HTR-8/SVneo (cell line): Measurements from ENCODE around the gene PRG2.
A peak's percentile ranks its signal among the peaks of the same experiment; 100 is the strongest.

Experiments used
- DNase-seq: peaks from one replicate; pipeline ENCODE4 v3.0.0; 2011; ENCODE audit warnings: low spot score, mixed read lengths; ENCODE audit not compliant: insufficient read length
- FAIRE-seq: peaks from 2 replicates; lab custom pipeline; 2011; peaks lifted over from hg19 to GRCh38; lab: Jason Lieb, UNC

PRG2 gene

GRCh38 chr11:57399972-57400578, 9.6 kb upstream of the PRG2 start:
- FAIRE-seq: no peak
- DNase-seq: no peak

- FAIRE-seq (no peak), DNase-seq (no peak)
Measured at GRCh38 chr11:57399221-57399620, 8.8 kb upstream of the PRG2 start.

GRCh38 chr11:57397394-57397990, 7.0 kb upstream of the PRG2 start:
- no peak for FAIRE-seq
- DNase-seq: no peak

- DNase-seq (no peak), FAIRE-seq (no peak)
Measured at GRCh38 chr11:57396744-57397143, 6.3 kb upstream of the PRG2 start.

- FAIRE-seq: no peak
Measured at GRCh38 chr11:57395905-57396623, 5.6 kb upstream of the PRG2 start.

GRCh38 chr11:57394203-57394965, 3.9 kb upstream of the PRG2 start:
- FAIRE-seq (no peak), DNase-seq (no peak)

More at GRCh38 chr11:57395905-57396623, 5.6 kb upstream of the PRG2 start:
- no peak for DNase-seq

- DNase-seq: no peak
- no peak for FAIRE-seq
Measured at GRCh38 chr11:57392763-57393105, 2.3 kb upstream of the PRG2 start.

- FAIRE-seq (no peak), DNase-seq (no peak)
Measured at GRCh38 chr11:57392066-57392762, 1.8 kb upstream of the PRG2 start.

GRCh38 chr11:57391539-57391938, 1.1 kb upstream of the PRG2 start:
- FAIRE-seq: no peak
- DNase-seq: no peak

GRCh38 chr11:57391111-57391510, 661 bp upstream of the PRG2 start:
- FAIRE-seq (no peak), DNase-seq (no peak)

GRCh38 chr11:57387289-57388030, 3.0 kb downstream of the PRG2 start:
- DNase-seq (no peak), FAIRE-seq (no peak)

- FAIRE-seq (no peak), DNase-seq (no peak)
Measured at GRCh38 chr11:57386178-57386940, 4.1 kb downstream of the PRG2 start.

- FAIRE-seq: no peak
- no peak for DNase-seq
Measured at GRCh38 chr11:57380975-57381374, 9.5 kb downstream of the PRG2 start, which contains the start of gene PRG3. Gene PRG3 (minus strand): TSS chr11:57381150. CDS start chr11:57380708, 442 bp downstream.

GRCh38 chr11:57379732-57380131, 10.7 kb downstream of the PRG2 start:
- no peak for FAIRE-seq

GRCh38 chr11:57378186-57378585, 12.3 kb downstream of the PRG2 start:
- FAIRE-seq: no peak
- DNase-seq: no peak

More at GRCh38 chr11:57379732-57380131, 10.7 kb downstream of the PRG2 start:
- peak; percentile 21 for DNase-seq

GRCh38 chr11:57377107-57377506, 13.3 kb downstream of the PRG2 start:
- FAIRE-seq (no peak), DNase-seq (no peak)

GRCh38 chr11:57376095-57377090, 14.1 kb downstream of the PRG2 start:
- FAIRE-seq (no peak), DNase-seq (no peak)

- DNase-seq: no peak
- no peak for FAIRE-seq
Measured at GRCh38 chr11:57375490-57375889, 15.0 kb downstream of the PRG2 start.
